Upper lobe of left lung (tissue), 6 donors: ENCODE data around the gene CACNG8. TPM values are rescaled to one million over a fixed set of nuclear protein-coding genes. Genes with fewer than 3 reads are reported as not detected.
"Not testable (repeated sequence)": the region's sequence is repeated elsewhere in the genome, so short reads cannot be mapped to it uniquely, and the experiment has no call there.

Source experiments
- ATAC-seq, 2 donors: fragments of 200-7000 bp; cut with Tn5 transposase; one replicate each; pipeline ENCODE4 v1.9.1; 2022; ENCODE audit warnings: mild to moderate bottlenecking in 2 of 2, moderate library complexity in 2 of 2; ENCODE audit not compliant: low FRiP score in 2 of 2
- DNase-seq, 2 donors: peaks; one replicate each; pipeline ENCODE4 v3.0.0-alpha.2; 2019 to 2020
- H3K27ac ChIP-seq, 4 donors: fragments of 200-600 bp; sonication (generic); one replicate each; pipeline ENCODE4 v1.5.1; 2016 to 2019
- H3K27me3 ChIP-seq, 4 donors: fragments of 200-600 bp; sonication (generic); one replicate each; pipeline ENCODE4 v1.5.1; 2017 to 2019
- H3K36me3 ChIP-seq, 4 donors: fragments of 200-600 bp; sonication (generic); one replicate each; pipeline ENCODE4 v1.5.1; 2016 to 2019
- H3K4me1 ChIP-seq, 4 donors: fragments of 200-600 bp; sonication (generic); one replicate each; pipeline ENCODE4 v1.5.1; 2018 to 2019
- H3K4me3 ChIP-seq, 4 donors: fragments of 200-600 bp; sonication (generic); one replicate each; pipeline ENCODE4 v1.5.1; 2017 to 2019; ENCODE audit warnings: mild to moderate bottlenecking in 2 of 4, moderate library complexity in 1 of 4
- H3K9me3 ChIP-seq, 4 donors: fragments of 200-600 bp; sonication (generic); one replicate each; pipeline ENCODE4 v1.5.1; 2018 to 2019
- CTCF ChIP-seq, 6 experiments: fragments of 450-650 bp in 4 of 6; fragments of 200-600 bp in 2 of 6; sonication (generic) in 2 of 6; IDR thresholded peaks; one replicate each; pipeline ENCODE4 v1.5.1; 2016 to 2019; ENCODE audit warnings: antibody characterized with exemption in 6 of 6
- EP300 ChIP-seq, 4 donors: sonication (generic); formaldehyde crosslinking; IDR thresholded peaks; one replicate each; pipeline ENCODE4 v1.5.1; 2017; ENCODE audit warnings: antibody characterized with exemption in 4 of 4, control low read depth in 2 of 4
- POLR2A ChIP-seq, 4 donors: fragments of 450-650 bp; IDR thresholded peaks; one replicate each; pipeline ENCODE4 v1.5.1; 2016 to 2017; ENCODE audit warnings: antibody characterized with exemption in 4 of 4, mild to moderate bottlenecking in 2 of 4
- POLR2AphosphoS5 ChIP-seq, 2 donors: sonication (generic); formaldehyde crosslinking; IDR thresholded peaks; one replicate each; pipeline ENCODE4 v1.5.1; 2017; ENCODE audit warnings: antibody characterized with exemption in 2 of 2
- WGBS, 2 donors: methylation state at CpG; one replicate each; pipeline ENCODE4 v1.1.5; 2017 to 2018; 5-methylcytosine and 5-hydroxymethylcytosine counted together
- total RNA-seq, 6 donors: library from RNA; depleted of rRNA in 4 of 6; stranded (reverse); fragments of >200 nt in 4 of 6; gene quantifications; one replicate each; pipeline versions ENCODE4 v1.1.0 to v1.2.1, GENCODE V29; 2016 to 2021
- donor health status: DM: no; HTN: no; CAD: no; lungs with moderate emphysema.
- donor health status: DM: no; HTN: yes; CAD: no; lungs with severe emphysema.

The CACNG8 gene
- total RNA-seq, 6 donors from 2014 or later = 0.09 to 0.44 (median 0.26) TPM; not detected in 2

DNA sequence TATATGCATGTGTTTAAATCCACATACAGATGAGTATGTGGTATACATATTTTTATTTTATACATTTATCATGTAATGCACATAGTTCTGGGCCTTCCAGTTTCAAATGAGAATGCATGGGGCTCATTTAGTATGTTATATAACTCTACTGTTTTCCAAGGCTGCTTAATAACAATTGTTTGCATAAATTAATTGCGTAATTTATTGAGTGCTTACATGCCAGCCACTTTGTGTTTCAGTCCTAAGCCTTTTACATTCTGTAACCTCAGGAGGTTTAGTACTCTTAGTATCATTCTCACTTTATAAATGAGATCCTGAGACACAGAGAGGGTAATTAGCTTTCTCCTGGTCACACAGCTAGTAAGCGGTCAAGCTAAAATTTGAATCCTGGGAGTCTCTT is 16.7 kb upstream of the CACNG8 start:
- H3K4me1 ChIP-seq = no peaks in the 10 kb centered on the region
- no peak overlapping the region for H3K27ac ChIP-seq
- WGBS, 2 donors = 92 to 94% methylated on average over 2 of the region's 2 CpGs
- ATAC-seq (no peak), DNase-seq (no peak)
- TF ChIP-seq EP300 (IDR thresholded peaks at IDR 0.05) (no peak), POLR2AphosphoS5 (IDR thresholded peaks at IDR 0.05) (no peak), CTCF (IDR thresholded peaks at IDR 0.05) (no peak), POLR2A (IDR thresholded peaks at IDR 0.05) (no peak)
- no peaks in the 10 kb centered on the region for H3K36me3 ChIP-seq
- no peaks in the 10 kb centered on the region for H3K9me3 ChIP-seq
- no peak overlapping the region for H3K4me3 ChIP-seq
- peaks cover 0 to 20% (median 13%) of the 10 kb centered on the region in 4 donors for H3K27me3 ChIP-seq

- no peaks in the 10 kb centered on the region for H3K4me1 ChIP-seq
- WGBS, 2 donors = 60 to 78% methylated on average over 5 of the region's 5 CpGs
These were observed 15.1 kb upstream of the CACNG8 start for GRCh38 chr19:53947624-53948023.

GRCh38 chr19:53948611-53949010 is 14.1 kb upstream of the CACNG8 start:
- H3K27ac ChIP-seq, H3K27me3 ChIP-seq, H3K4me1 ChIP-seq, H3K9me3 ChIP-seq, ATAC-seq, H3K4me3 ChIP-seq, H3K36me3 ChIP-seq, DNase-seq: not testable (repeated sequence)
- 88 to 90% methylated on average over 5 of the region's 5 CpGs for WGBS, 2 donors

More at GRCh38 chr19:53947624-53948023, 15.1 kb upstream of the CACNG8 start:
- H3K36me3 ChIP-seq = no peaks in the 10 kb centered on the region
- peaks cover 0 to 8% (median 3%) of the 10 kb centered on the region in 4 donors for H3K27me3 ChIP-seq
- H3K4me3 ChIP-seq = no peak overlapping the region
- H3K9me3 ChIP-seq = no peaks in the 10 kb centered on the region
- ATAC-seq (no peak), DNase-seq (no peak)
- no peak overlapping the region for H3K27ac ChIP-seq
- TF ChIP-seq POLR2AphosphoS5 (IDR thresholded peaks at IDR 0.05) (no peak), POLR2A (IDR thresholded peaks at IDR 0.05) (no peak), EP300 (IDR thresholded peaks at IDR 0.05) (no peak), CTCF (IDR thresholded peaks at IDR 0.05) (no peak)

- Histone ChIP-seq H3K27me3 (no peaks in the 10 kb centered on the region), H3K36me3 (no peaks in the 10 kb centered on the region), H3K4me1 (no peaks in the 10 kb centered on the region), H3K4me3 (no peak overlapping the region), H3K27ac (no peak overlapping the region), H3K9me3 (no peaks in the 10 kb centered on the region)
- 39 to 42% methylated on average over 11 of the region's 11 CpGs for WGBS, 2 donors
- TF ChIP-seq EP300 (IDR thresholded peaks at IDR 0.05) (no peak), CTCF (IDR thresholded peaks at IDR 0.05) (no peak), POLR2A (IDR thresholded peaks at IDR 0.05) (no peak), POLR2AphosphoS5 (IDR thresholded peaks at IDR 0.05) (no peak)
- DNase-seq (no peak), ATAC-seq (no peak)
These were observed 11.3 kb upstream of the CACNG8 start for GRCh38 chr19:53951436-53951835.

GRCh38 chr19:53951947-53952346 is 10.8 kb upstream of the CACNG8 start:
- H3K27ac ChIP-seq = no peak overlapping the region
- no peak for DNase-seq
- H3K36me3 ChIP-seq = no peaks in the 10 kb centered on the region
- no peak overlapping the region for H3K4me3 ChIP-seq
- no peak for ATAC-seq
- TF ChIP-seq POLR2AphosphoS5 (IDR thresholded peaks at IDR 0.05) = no peak
- no peak for TF ChIP-seq CTCF (IDR thresholded peaks at IDR 0.05)
- 85 to 88% methylated on average over 9 of the region's 9 CpGs for WGBS, 2 donors
- H3K9me3 ChIP-seq = no peaks in the 10 kb centered on the region
- peaks cover 0 to 1% (median 0%) of the 10 kb centered on the region in 4 donors for H3K27me3 ChIP-seq
- no peaks in the 10 kb centered on the region for H3K4me1 ChIP-seq
